ENCODE data around the gene ANKRD18B.
"Not testable (repeated sequence)": the region's sequence is repeated elsewhere in the genome, so short reads cannot be mapped to it uniquely, and the experiment has no call there.

- TF ChIP-seq CTCF (IDR thresholded peaks at IDR 0.05); POLR2AphosphoS5 (IDR thresholded peaks at IDR 0.05); POLR2A (IDR thresholded peaks at IDR 0.05); EP300 (IDR thresholded peaks at IDR 0.05; ENCODE audit: low read depth): not testable (repeated sequence)
Measured at GRCh38 chr9:33511184-33511517, 12.9 kb upstream of the ANKRD18B start.

Measured in transverse colon (tissue), 4 donors.